NCI-H82 treated with DMSO at 0.1 percent for 48 hours (cell line): ENCODE measurements around the gene CNR2.
A peak's percentile ranks its signal among the peaks of the same experiment; 100 is the strongest.
"Not testable (repeated sequence)": the region's sequence is repeated elsewhere in the genome, so short reads cannot be mapped to it uniquely, and the experiment has no call there.

Source experiments
- DNase-seq: peaks from one replicate; lab custom pipeline; 2025; ENCODE audit not compliant: unreplicated experiment; lab: John Stamatoyannopoulos, UW

The CNR2 gene

GRCh38 chr1:23913212-23913880 is at the start of gene CNR2:
TSS of gene CNR2 (minus strand) at chr1:23913362. CDS start at chr1:23875617, 37,745 bp downstream.
- DNase-seq, result no peak

- DNase-seq, result no peak
Observed at GRCh38 chr1:23960291-23961020, 47.3 kb upstream of the CNR2 start.

- peak; percentile 89 for DNase-seq
Observed at GRCh38 chr1:23959461-23960290, 46.5 kb upstream of the CNR2 start, which contains the start of gene PNRC2. TSS of gene PNRC2 (plus strand) at chr1:23959828. CDS start at chr1:23961458, 1,630 bp downstream.

GRCh38 chr1:23958810-23959460 is 45.8 kb upstream of the CNR2 start:
- peak; percentile 87 for DNase-seq

- not testable (repeated sequence) for DNase-seq
Observed at GRCh38 chr1:23958040-23958809, 45.1 kb upstream of the CNR2 start.

GRCh38 chr1:23957096-23957495 is 43.9 kb upstream of the CNR2 start:
- DNase-seq, result peak; percentile 97

- DNase-seq, result no peak
Observed at GRCh38 chr1:23953020-23953419, 39.9 kb upstream of the CNR2 start.

- DNase-seq, result no peak
Observed at GRCh38 chr1:23947366-23947765, 34.2 kb upstream of the CNR2 start.

- no peak for DNase-seq
Observed at GRCh38 chr1:23936481-23937176, 23.5 kb upstream of the CNR2 start.

- no peak for DNase-seq
Observed at GRCh38 chr1:23931491-23931880, 18.3 kb upstream of the CNR2 start.

GRCh38 chr1:23930861-23931490 is 17.8 kb upstream of the CNR2 start:
- no peak for DNase-seq

- no peak for DNase-seq
Observed at GRCh38 chr1:23930270-23930669, 17.1 kb upstream of the CNR2 start.

- no peak for DNase-seq
Observed at GRCh38 chr1:23928789-23929188, 15.6 kb upstream of the CNR2 start.

- DNase-seq, result no peak
Observed at GRCh38 chr1:23927097-23927496, 13.9 kb upstream of the CNR2 start.

- no peak for DNase-seq
Observed at GRCh38 chr1:23925279-23925678, 12.1 kb upstream of the CNR2 start.

- DNase-seq, result no peak
Observed at GRCh38 chr1:23924601-23925000, 11.4 kb upstream of the CNR2 start.

GRCh38 chr1:23923592-23924499 is 10.7 kb upstream of the CNR2 start:
- no peak for DNase-seq

- no peak for DNase-seq
Observed at GRCh38 chr1:23922321-23922943, 9.3 kb upstream of the CNR2 start.
